Vagina (tissue), 2 donors: ENCODE data around the gene OR56B1. TPM values are rescaled to one million over a fixed set of nuclear protein-coding genes. Genes with fewer than 3 reads are reported as not detected.

Source experiments
- DNase-seq, 2 donors: peaks; one replicate each; pipeline ENCODE4 v3.0.0-alpha.2; 2017; ENCODE audit errors: extremely low spot score in 2 of 2
- H3K27ac ChIP-seq: fragments of 200-600 bp; sonication (generic); one replicate; pipeline ENCODE4 v1.5.1; 2019
- H3K27me3 ChIP-seq: fragments of 200-600 bp; sonication (generic); one replicate; pipeline ENCODE4 v1.5.1; 2019
- H3K36me3 ChIP-seq, 2 donors: fragments of 200-600 bp; sonication (generic); one replicate each; pipeline ENCODE4 v1.5.1; 2017 to 2019
- H3K4me1 ChIP-seq: fragments of 200-600 bp; sonication (generic); one replicate; pipeline ENCODE4 v1.5.1; 2019
- H3K4me3 ChIP-seq, 2 donors: fragments of 200-600 bp; sonication (generic); 1 replicate in 1 of 2; 2 replicates in 1 of 2; pipeline ENCODE4 v1.5.1; 2016 to 2019
- H3K9me3 ChIP-seq: fragments of 200-600 bp; sonication (generic); one replicate; pipeline ENCODE4 v1.5.1; 2019
- POLR2A ChIP-seq, 2 donors: fragments of 450-650 bp; IDR thresholded peaks; one replicate each; pipeline ENCODE4 v1.6.1; 2017; ENCODE audit warnings: antibody characterized with exemption in 2 of 2, mild to moderate bottlenecking in 2 of 2, moderate library complexity in 2 of 2
- POLR2AphosphoS5 ChIP-seq, 2 donors: sonication (generic); formaldehyde crosslinking; IDR thresholded peaks; one replicate each; pipeline ENCODE4 v1.9.0; 2017; ENCODE audit warnings: antibody characterized with exemption in 2 of 2, mild to moderate bottlenecking in 2 of 2, low read depth in 1 of 2; ENCODE audit not compliant: insufficient read depth in 1 of 2
- intact Hi-C: fragments of 100-400 bp; cut with DNase I; formaldehyde crosslinking; loops from one replicate; pipeline ENCODE4 v1.15.1; 2023
- total RNA-seq: library from RNA; depleted of rRNA; stranded (reverse); fragments of >200 nt; gene quantifications from one replicate; pipeline ENCODE4 v1.2.3, GENCODE V29; 2016
- TF ChIP-seq, protein P1 (sequence below), 3 experiments: fragments of 450-650 bp in 2 of 3; fragments of 200-600 bp in 1 of 3; sonication (generic) in 1 of 3; IDR thresholded peaks; one replicate each; pipeline ENCODE4 v1.5.1; 2017 to 2019; ENCODE audit warnings: antibody characterized with exemption in 3 of 3, mild to moderate bottlenecking in 2 of 3, moderate library complexity in 2 of 3

The OR56B1 gene
- total RNA-seq, 1 donor from 2014 or later, result not detected

DNA sequence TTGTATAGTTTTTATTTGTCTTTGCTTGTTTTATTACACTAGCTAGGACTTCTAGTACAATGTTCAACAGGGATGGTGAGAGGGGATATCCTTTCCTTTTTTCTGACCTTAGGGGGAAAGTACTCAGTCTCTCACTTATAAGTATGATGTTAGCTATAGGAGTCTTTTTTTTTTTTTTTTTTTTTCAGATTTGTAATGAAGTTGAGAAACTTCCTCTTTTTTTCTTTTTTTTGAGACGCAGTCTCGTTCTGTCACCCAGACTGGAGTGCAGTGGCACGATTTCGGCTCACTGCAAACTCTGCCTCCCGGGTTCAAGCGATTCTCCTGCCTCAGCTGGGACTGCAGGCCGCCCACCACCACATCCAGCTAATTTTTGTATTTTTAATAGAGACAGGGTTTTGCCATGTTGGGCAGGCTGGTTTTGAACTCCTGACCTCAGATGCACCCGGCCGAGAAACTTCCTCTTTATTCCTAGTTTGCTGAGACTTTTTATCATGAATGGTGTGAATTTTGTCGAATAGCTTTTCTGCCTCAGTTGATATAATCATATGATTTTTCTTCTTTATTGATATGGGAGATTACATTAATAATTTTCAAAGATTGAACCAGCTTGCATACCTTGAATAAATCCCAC is 35.7 kb upstream of the OR56B1 start:
- Histone ChIP-seq H3K36me3 (peaks cover 0 to 27% of the 10 kb centered on the region in 2 donors), H3K27me3 (no peaks in the 10 kb centered on the region), H3K27ac (no peak overlapping the region), H3K4me1 (no peaks in the 10 kb centered on the region), H3K9me3 (no peaks in the 10 kb centered on the region), H3K4me3 (no peak overlapping the region)
- no peak for DNase-seq
- TF ChIP-seq POLR2A (IDR thresholded peaks at IDR 0.05) (no peak), POLR2AphosphoS5 (IDR thresholded peaks at IDR 0.05; ENCODE audit: insufficient read depth in 1 of 2, low read depth in 1 of 2) (no peak)
- TF ChIP-seq, protein P1, sequence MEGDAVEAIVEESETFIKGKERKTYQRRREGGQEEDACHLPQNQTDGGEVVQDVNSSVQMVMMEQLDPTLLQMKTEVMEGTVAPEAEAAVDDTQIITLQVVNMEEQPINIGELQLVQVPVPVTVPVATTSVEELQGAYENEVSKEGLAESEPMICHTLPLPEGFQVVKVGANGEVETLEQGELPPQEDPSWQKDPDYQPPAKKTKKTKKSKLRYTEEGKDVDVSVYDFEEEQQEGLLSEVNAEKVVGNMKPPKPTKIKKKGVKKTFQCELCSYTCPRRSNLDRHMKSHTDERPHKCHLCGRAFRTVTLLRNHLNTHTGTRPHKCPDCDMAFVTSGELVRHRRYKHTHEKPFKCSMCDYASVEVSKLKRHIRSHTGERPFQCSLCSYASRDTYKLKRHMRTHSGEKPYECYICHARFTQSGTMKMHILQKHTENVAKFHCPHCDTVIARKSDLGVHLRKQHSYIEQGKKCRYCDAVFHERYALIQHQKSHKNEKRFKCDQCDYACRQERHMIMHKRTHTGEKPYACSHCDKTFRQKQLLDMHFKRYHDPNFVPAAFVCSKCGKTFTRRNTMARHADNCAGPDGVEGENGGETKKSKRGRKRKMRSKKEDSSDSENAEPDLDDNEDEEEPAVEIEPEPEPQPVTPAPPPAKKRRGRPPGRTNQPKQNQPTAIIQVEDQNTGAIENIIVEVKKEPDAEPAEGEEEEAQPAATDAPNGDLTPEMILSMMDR (IDR thresholded peaks at IDR 0.05), result no peak
- intact Hi-C loops, result no loop called here

DNA sequence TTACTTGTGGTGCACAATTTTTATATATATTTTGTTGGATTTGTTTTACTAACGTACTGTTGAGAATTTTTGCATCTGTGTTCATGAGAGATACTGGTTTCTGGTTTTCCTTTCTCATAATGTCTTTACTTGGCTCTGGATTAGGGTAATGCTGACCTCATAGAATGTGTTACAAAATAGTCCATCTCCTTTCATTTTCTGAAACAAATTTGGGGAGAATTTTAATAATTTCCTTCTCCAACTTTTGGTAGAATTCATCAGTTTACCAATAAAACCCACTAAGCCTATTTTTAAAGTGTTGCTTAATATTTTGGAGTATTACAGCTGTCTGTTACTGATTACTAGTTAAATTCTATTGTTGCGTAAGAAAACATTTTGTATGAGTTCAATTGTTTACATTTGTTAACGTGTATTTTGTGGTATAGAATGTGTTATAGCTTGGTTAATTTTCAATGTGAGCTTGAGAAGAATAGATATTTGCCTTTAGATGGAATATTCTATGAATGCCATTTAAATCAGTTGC is 35.1 kb upstream of the OR56B1 start:
- no peak overlapping the region for H3K27ac ChIP-seq
- H3K27me3 ChIP-seq, result no peaks in the 10 kb centered on the region
- H3K4me3 ChIP-seq, result no peak overlapping the region
- DNase-seq, result no peak
- no peaks in the 10 kb centered on the region for H3K9me3 ChIP-seq
- intact Hi-C loops, result no loop called here
- TF ChIP-seq POLR2A (IDR thresholded peaks at IDR 0.05), result no peak
- no peak for TF ChIP-seq POLR2AphosphoS5 (IDR thresholded peaks at IDR 0.05; ENCODE audit: insufficient read depth in 1 of 2, low read depth in 1 of 2)
- TF ChIP-seq, protein P1 (IDR thresholded peaks at IDR 0.05), result no peak
- peaks cover 0 to 26% of the 10 kb centered on the region in 2 donors for H3K36me3 ChIP-seq
- no peaks in the 10 kb centered on the region for H3K4me1 ChIP-seq

DNA sequence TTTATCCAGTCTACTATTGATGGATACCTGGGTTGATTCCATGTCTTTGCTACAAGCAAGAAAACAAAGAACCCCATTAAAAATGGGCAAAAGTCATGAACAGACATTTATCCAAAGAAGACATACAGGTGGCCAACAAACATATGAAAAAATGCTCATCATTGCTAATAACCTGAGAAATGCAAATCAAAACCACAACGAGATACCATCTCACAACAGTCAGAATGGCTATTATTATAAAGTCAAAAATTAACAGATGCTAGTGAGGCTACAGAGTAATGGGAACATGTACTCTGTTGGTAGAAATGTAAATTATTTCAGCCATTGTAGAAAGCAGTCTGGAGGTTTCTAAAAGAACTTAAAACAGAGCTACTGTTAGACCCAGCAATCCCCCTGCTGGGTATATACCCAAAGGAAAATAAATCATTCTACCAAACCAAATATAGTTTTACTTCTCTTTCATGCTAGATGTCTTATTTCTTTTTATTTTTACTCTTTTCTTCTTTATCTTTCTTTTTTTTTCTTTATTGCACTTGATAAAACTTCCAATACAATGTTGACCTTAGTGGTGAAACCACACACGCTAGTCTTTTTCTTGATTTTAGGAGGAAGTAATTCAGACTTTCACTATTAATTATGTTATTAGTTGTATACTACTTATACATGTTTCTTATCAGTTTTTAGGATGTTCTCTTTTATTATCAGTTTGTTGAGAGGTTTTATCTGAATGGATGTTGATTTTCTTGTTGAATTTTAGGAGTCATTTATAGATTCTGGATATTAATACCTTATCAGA is 32.3 kb upstream of the OR56B1 start:
- DNase-seq, result no peak
- intact Hi-C loops, result no loop called here
- H3K36me3 ChIP-seq, result peaks cover 0 to 19% of the 10 kb centered on the region in 2 donors
- H3K4me3 ChIP-seq, result no peak overlapping the region
- H3K9me3 ChIP-seq, result no peaks in the 10 kb centered on the region
- TF ChIP-seq POLR2A (IDR thresholded peaks at IDR 0.05), result no peak
- no peaks in the 10 kb centered on the region for H3K4me1 ChIP-seq
- H3K27ac ChIP-seq, result no peak overlapping the region
- no peaks in the 10 kb centered on the region for H3K27me3 ChIP-seq

DNA sequence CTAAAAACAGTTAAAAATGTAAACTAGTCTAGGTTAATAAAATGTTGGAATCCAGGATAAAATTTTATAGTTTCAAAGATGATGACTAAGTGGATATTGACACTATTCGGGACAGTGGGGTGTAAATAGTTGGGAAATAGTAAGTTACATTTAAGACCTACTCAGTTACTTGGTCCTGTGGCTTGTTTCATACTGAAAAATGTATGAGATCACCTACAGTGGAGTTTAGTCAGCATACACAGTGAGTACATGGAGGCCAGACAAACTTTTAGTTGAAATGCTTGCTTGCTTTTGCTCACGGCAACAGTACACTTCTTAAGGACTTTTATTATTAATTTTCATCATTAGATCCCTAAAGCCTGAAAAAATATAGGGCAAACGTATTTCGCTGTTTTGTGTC is 30.6 kb upstream of the OR56B1 start:
- intact Hi-C loops, result no loop called here
- Histone ChIP-seq H3K27me3 (no peaks in the 10 kb centered on the region), H3K27ac (no peak overlapping the region), H3K36me3 (peaks cover 0 to 22% of the 10 kb centered on the region in 2 donors), H3K4me3 (no peak overlapping the region), H3K9me3 (no peaks in the 10 kb centered on the region), H3K4me1 (no peaks in the 10 kb centered on the region)
- no peak for TF ChIP-seq POLR2AphosphoS5 (IDR thresholded peaks at IDR 0.05; ENCODE audit: insufficient read depth in 1 of 2, low read depth in 1 of 2)
- no peak for TF ChIP-seq POLR2A (IDR thresholded peaks at IDR 0.05)
- TF ChIP-seq, protein P1 (IDR thresholded peaks at IDR 0.05), result no peak
- DNase-seq, result no peak

DNA sequence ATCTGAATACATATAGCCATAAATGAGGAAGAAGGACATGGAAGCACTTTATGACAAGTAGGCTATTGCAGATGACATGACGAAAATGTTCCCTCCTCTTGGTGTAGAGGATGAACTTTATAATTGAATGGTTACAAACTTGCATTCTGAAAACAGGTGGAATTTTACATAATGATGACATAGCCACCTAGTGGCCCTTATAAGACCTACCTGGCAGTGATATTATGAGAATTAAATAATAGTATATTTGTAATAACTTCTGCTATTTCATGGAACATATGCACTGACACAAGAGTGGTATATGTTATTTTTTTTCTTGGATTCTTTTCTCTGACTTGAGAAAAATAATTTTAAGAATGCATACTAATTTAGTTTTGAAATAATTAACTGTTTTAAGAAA is 23.7 kb upstream of the OR56B1 start:
- TF ChIP-seq, protein P1 (IDR thresholded peaks at IDR 0.05), result peak in 1 of 3 experiments; percentile 23
- no peak for TF ChIP-seq POLR2AphosphoS5 (IDR thresholded peaks at IDR 0.05; ENCODE audit: insufficient read depth in 1 of 2, low read depth in 1 of 2)
- Histone ChIP-seq H3K9me3 (no peaks in the 10 kb centered on the region), H3K4me3 (no peak overlapping the region), H3K4me1 (no peaks in the 10 kb centered on the region), H3K27me3 (no peaks in the 10 kb centered on the region), H3K27ac (no peak overlapping the region), H3K36me3 (peaks cover 0 to 18% of the 10 kb centered on the region in 2 donors)
- intact Hi-C loops, result no loop called here
- DNase-seq, result no peak
